Progenitor cell of endocrine pancreas (in vitro differentiated cells): ENCODE data around the gene SHMT1. TPM values are rescaled to one million over a fixed set of nuclear protein-coding genes. Genes with fewer than 3 reads are reported as not detected.
"Not testable (repeated sequence)": the region's sequence is repeated elsewhere in the genome, so short reads cannot be mapped to it uniquely, and the experiment has no call there.

Source experiments
- DNase-seq: peaks from one replicate; pipeline ENCODE4 v3.0.0; 2021; ENCODE audit warnings: low spot score; ENCODE audit not compliant: unreplicated experiment
- H3K27ac Mint-ChIP-seq: 2 replicates; pipeline ENCODE4 v1.8.0; 2021; ENCODE audit warnings: mild to moderate bottlenecking, moderate library complexity, mixed read lengths
- H3K27me3 Mint-ChIP-seq: 2 replicates; pipeline ENCODE4 v1.8.0; 2021; ENCODE audit warnings: mixed read lengths
- H3K36me3 Mint-ChIP-seq: 2 replicates; pipeline ENCODE4 v1.8.0; 2022; ENCODE audit warnings: mixed read lengths; ENCODE audit not compliant: insufficient read depth
- H3K4me1 Mint-ChIP-seq: 2 replicates; pipeline ENCODE4 v1.8.0; 2021; ENCODE audit warnings: low read depth, mixed read lengths
- H3K4me3 Mint-ChIP-seq: 2 replicates; pipeline ENCODE4 v1.8.0; 2021; ENCODE audit warnings: low read depth, mild to moderate bottlenecking, moderate library complexity, mixed read lengths
- H3K9me3 Mint-ChIP-seq: 2 replicates; pipeline ENCODE4 v1.8.0; 2021; ENCODE audit warnings: low read depth, mixed read lengths
- total RNA-seq: library from RNA; stranded (reverse); gene quantifications from 2 replicates; pipeline ENCODE4 v1.2.1, GENCODE V29; 2021
- TF ChIP-seq, protein P1 (sequence below): fragments of 200-600 bp; sonication (generic); IDR thresholded peaks from one replicate; pipeline ENCODE4 v1.5.0; 2021; ENCODE audit warnings: antibody characterized with exemption, mild to moderate bottlenecking; ENCODE audit not compliant: unreplicated experiment

The SHMT1 gene
- total RNA-seq, 1 donor from 2014 or later, result 36.1 TPM

DNA sequence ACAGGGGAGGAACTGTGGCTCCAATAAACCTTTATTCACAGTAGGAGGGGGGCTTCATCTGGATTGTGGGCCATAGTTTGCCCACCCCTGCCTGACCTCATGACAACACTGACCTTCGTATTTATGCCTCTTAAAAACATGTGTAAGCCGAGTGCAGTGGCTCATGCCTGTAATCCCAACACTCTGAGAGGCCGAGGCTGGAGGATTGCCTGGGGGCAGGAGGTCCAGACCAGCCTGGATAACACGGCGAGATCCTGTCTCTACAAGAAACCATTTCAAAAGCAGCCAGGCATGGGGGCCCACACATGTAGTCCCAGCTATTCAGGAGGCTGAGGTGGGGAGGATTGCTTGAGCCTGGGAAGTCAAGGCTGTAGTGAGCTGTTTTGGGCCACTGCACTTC lies 24.2 kb upstream of the SHMT1 start:
- H3K4me3 Mint-ChIP-seq, H3K4me1 Mint-ChIP-seq, H3K36me3 Mint-ChIP-seq, H3K9me3 Mint-ChIP-seq, H3K27me3 Mint-ChIP-seq, H3K27ac Mint-ChIP-seq, DNase-seq: not testable (repeated sequence)

DNA sequence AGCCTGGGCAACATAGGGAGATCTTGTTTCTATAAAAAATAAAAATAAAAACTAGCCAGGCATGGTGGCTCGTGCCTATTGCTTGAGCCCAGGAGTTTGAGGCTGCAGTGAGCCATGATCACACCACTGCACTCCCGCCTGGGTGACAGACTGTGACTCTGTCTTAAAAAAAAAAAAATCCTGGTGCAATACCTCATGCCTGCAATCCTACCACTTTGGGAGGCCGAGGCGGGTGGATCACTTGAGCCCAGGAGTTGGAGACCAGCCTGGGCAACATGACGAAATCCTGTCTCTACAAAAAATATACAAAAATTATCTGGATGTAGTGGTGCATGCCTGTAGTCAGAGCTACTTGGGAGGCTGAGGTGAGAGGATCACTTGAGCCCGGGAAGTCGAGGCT lies 20.9 kb upstream of the SHMT1 start:
- DNase-seq, H3K27ac Mint-ChIP-seq, H3K4me1 Mint-ChIP-seq, H3K36me3 Mint-ChIP-seq, H3K9me3 Mint-ChIP-seq, H3K4me3 Mint-ChIP-seq: not testable (repeated sequence)
- H3K27me3 Mint-ChIP-seq, result peaks cover 16% of the 10 kb centered on the region

DNA sequence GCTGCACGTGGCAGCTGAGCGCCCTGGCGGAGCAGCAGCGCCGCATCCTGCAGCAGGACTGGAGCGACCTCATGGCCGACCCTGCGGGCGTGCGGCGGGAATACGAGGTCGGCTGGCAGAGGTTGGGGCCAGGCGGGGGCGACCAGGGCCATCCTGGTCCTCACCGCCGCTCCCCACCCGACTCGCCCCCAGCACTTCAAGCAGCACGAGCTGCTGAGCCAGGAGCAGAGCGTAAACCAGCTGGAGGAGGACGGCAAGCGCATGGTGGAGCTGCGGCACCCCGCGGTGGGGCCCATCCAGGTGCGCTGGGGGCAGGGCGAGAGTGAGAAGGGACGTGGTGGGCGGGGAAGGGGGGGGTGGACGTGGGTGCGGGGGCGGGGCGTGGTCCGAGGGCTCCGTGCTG lies 19.7 kb upstream of the SHMT1 start:
- peaks cover 16% of the 10 kb centered on the region for H3K27me3 Mint-ChIP-seq
- H3K9me3 Mint-ChIP-seq, H3K27ac Mint-ChIP-seq, H3K36me3 Mint-ChIP-seq, DNase-seq, H3K4me3 Mint-ChIP-seq, H3K4me1 Mint-ChIP-seq: not testable (repeated sequence)

DNA sequence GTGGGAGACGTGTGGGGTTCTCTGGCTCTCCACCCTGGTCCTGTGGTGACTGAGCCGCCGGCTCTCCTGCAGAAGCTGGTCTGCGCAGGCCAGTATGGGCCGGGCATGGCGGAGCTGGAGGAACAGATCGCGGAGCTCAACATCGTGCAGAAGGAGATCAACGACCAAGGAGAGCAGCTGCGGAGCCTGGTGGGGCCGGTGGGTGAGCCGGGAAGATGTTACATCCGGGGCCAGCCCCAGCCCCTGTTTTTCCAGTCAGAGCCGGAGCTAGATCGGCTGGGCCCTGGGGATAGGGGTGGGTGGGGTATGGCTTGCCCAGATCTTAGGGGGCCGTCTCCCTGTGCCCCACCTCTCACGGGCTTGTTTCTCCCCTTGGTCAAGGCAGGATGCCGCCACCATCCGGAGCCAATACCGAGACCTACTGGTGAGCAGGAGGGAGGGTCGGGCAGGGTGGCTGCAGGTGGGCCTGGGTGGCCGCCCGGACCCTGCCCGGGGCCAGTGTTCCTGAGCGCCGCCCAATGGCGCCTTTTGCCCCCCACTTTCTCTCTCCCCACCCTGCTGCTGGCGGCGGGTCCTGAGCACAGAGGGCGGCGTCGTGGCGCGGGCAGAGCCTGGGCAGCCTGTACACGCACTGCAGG lies 19.2 kb upstream of the SHMT1 start:
- DNase-seq, result no peak
- H3K27me3 Mint-ChIP-seq, result peaks cover 16% of the 10 kb centered on the region
- H3K36me3 Mint-ChIP-seq, result no peaks in the 10 kb centered on the region
- TF ChIP-seq, protein P1, sequence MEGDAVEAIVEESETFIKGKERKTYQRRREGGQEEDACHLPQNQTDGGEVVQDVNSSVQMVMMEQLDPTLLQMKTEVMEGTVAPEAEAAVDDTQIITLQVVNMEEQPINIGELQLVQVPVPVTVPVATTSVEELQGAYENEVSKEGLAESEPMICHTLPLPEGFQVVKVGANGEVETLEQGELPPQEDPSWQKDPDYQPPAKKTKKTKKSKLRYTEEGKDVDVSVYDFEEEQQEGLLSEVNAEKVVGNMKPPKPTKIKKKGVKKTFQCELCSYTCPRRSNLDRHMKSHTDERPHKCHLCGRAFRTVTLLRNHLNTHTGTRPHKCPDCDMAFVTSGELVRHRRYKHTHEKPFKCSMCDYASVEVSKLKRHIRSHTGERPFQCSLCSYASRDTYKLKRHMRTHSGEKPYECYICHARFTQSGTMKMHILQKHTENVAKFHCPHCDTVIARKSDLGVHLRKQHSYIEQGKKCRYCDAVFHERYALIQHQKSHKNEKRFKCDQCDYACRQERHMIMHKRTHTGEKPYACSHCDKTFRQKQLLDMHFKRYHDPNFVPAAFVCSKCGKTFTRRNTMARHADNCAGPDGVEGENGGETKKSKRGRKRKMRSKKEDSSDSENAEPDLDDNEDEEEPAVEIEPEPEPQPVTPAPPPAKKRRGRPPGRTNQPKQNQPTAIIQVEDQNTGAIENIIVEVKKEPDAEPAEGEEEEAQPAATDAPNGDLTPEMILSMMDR, result no peak
- H3K4me3 Mint-ChIP-seq, result no peak overlapping the region
- H3K4me1 Mint-ChIP-seq, result no peaks in the 10 kb centered on the region
- H3K9me3 Mint-ChIP-seq, result no peaks in the 10 kb centered on the region
- no peak overlapping the region for H3K27ac Mint-ChIP-seq

DNA sequence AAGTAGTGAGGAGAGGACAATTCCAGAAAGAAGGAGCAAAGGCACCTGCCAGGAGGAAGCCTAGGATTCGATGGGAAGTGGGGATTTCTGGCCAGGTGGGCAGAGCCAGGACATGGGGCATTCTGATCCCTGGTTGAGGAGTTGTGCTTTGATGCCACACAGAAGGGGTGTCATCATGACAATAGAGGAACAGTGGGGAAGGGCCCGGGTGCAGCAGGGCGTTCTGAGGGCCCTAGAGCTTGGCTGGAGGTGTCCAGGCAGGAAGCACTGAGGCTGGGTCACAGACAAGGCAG lies 18.5 kb upstream of the SHMT1 start:
- H3K36me3 Mint-ChIP-seq, result no peaks in the 10 kb centered on the region
- peaks cover 16% of the 10 kb centered on the region for H3K27me3 Mint-ChIP-seq
- no peak overlapping the region for H3K27ac Mint-ChIP-seq
- DNase-seq, result no peak
- H3K4me1 Mint-ChIP-seq, result no peaks in the 10 kb centered on the region
- no peak overlapping the region for H3K4me3 Mint-ChIP-seq
- H3K9me3 Mint-ChIP-seq, result no peaks in the 10 kb centered on the region
- TF ChIP-seq, protein P1, result no peak

DNA sequence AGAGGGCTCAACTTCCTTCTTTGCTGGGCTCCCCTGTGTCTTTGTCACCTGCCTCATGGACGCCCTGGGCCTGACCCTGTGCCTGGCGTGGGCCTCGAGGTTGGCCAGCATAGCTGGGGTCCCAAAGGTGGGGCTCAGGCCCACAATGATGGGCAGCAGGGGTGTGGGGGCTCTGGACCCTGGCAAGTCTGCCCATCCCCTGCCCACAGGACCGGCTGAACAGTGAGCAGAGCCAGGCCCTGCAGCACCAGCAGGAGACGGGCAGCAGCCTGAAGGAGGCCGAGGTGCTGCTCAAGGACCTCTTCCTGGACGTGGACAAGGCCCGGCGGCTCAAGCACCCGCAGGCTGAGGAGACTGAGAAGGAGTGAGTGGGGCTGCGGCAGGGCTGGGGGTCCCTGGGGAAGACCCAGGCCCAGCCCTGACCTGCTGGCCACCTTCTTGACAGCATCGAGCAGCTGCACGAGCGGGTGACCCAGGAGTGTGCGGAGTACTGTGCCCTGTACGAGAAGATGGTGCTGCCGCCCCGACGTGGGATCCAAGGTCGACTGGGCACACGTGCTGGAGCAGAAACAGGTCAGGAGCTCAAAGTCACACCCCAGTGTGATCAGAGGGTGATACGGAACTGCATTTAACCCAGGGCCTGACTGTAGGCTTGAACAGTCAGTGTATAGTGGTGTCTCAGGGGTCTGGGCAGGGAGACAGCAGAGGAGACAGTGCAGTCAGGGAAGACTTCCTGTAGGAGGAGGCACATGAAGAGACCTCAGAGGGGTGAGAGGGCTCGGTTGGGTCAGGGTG lies 18.0 kb upstream of the SHMT1 start:
- TF ChIP-seq, protein P1, result no peak
- no peak overlapping the region for H3K4me3 Mint-ChIP-seq
- peaks cover 16% of the 10 kb centered on the region for H3K27me3 Mint-ChIP-seq
- no peaks in the 10 kb centered on the region for H3K4me1 Mint-ChIP-seq
- H3K27ac Mint-ChIP-seq, result no peak overlapping the region
- H3K9me3 Mint-ChIP-seq, result no peaks in the 10 kb centered on the region
- no peak for DNase-seq
- no peaks in the 10 kb centered on the region for H3K36me3 Mint-ChIP-seq
